CD4-positive, alpha-beta T cell treated with Interleukin-4 for 1 hour (primary cell): ENCODE results near the gene C3orf62.

ENCODE experiments used
- DNase-seq, 2 donors: peaks; one replicate each; pipeline ENCODE4 v3.0.0-alpha.2; 2020 to 2022

The C3orf62 gene

GRCh38 chr3:49276475-49277382, at the start of gene C3orf62:
TSS of gene C3orf62 (minus strand) at chr3:49277232. CDS start at chr3:49276872, 360 bp downstream.
- DNase-seq, result peak; percentile 66 to 72

DNA sequence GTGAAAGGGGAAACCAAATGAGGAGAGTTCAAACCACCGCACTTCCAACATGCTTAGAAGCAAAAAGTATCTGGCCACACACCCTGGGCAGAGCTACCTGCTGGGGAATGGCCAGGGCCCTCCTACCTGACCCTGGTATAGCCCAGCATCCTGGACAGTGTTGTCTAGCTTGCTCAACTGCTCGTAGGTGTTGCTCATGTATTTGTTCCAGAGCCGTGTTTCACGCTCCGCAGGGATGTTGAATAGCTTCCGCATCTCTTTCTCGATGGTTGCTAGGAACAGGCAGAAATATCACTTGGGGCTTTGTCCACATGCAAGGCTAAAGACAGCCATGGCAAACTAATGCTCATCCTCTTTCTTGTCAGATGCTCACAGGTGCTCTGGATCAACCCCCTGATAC, 47.7 kb upstream of the C3orf62 start:
- DNase-seq, result no peak

DNA sequence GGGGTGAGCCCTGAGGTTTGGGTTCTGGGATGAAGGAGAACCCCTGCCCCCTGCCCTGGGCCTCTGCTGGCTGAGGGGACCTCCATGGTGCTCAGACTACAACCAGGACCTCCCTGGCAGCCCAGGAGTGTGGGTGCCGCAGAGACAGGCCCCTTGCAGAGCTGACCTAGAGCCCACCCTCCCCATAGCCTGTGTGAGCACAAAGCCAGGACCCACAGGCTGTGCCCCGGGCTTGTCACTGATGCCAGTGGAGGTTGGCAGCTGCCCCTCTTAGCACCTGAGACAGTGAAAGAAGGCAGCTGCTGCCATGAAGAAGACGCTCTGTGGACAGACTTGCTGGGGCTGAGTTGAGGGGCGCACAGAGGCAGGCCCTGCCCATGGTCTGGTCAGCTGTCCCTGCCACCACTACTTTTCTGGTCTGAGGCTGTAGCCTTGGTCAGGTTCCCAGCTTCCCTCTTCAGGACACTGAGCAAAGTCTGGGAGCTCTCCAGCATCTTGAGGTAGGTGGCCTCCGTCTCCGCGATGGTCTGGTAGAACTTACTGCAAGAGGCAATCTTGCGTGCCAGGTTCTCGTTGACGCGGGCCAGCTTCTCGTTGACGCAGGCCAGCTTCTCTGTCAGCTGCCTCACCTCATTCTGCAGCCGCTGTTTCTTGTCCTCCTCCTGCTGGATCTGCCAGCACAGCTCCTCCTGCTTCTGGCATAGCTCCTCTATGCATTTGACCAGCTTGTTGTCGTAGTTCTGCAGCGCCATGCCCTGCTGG, 39.8 kb upstream of the C3orf62 start:
- DNase-seq, result no peak

- DNase-seq, result no peak
Measured at GRCh38 chr3:49313896-49314688, 37.1 kb upstream of the C3orf62 start.

DNA sequence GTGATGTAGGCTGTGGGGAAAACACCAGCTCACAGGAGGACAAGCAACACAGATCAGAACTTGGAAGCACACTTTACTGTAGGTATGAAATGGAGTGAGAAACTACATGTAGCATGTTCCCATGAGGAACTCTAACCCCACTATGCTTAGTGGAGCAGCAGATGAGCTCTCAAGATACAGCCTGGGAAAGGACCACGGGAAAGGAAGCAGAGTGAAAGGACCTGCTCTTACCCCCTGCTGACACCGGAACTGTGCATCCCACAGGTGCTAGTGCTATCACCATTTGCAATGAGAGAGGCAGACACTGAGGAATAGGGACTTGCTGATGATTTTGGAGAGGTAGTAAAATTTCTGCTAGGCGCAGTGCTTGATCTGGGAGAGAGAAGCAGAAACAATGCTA, 34.3 kb upstream of the C3orf62 start:
- no peak for DNase-seq

DNA sequence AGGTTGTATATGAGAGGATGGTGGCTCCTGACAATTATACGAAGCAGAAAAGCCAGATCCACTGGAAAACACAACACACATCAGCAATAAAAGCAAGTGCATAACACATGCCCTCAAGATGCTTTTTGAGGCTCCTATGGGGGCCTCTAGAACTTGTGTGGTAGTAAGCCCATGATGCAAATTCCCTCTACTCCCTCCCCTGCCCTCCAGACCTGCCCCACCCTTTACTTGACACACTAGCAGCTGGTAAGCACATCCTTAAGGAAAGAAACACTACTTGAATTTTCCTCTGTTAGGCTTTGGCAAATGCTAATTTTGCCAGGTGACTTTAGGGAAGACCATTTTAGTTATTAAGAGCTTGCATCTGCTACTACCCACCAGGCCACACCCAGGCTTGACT, 33.6 kb upstream of the C3orf62 start:
- DNase-seq, result no peak

- DNase-seq, result no peak
Measured at GRCh38 chr3:49305608-49306007, 28.6 kb upstream of the C3orf62 start.

DNA sequence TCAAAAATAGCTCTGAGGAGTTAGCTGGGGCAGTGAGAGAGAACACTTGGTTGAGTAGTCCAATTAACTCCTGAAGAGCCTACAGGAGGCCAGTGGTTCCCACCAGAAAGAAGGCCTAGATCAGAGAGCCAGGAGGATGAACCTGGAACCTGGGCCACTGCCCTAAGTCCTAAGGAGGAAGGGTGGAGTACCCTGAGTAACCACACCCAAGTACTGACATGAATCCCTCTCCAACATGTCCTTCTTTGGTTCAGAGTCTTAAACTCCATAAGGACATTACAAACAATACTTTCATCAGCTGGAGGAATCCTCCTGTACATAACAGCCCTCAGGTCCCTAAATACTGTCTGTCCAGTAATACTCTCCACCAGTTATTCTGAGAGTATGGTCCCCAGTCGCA, 25.6 kb upstream of the C3orf62 start:
- no peak for DNase-seq

- no peak for DNase-seq
Measured at GRCh38 chr3:49300595-49300994, 23.6 kb upstream of the C3orf62 start.

GRCh38 chr3:49298511-49298910, 21.5 kb upstream of the C3orf62 start:
- no peak for DNase-seq

GRCh38 chr3:49296781-49297411, 19.9 kb upstream of the C3orf62 start:
- no peak for DNase-seq

GRCh38 chr3:49295489-49296058, 18.5 kb upstream of the C3orf62 start:
- DNase-seq, result peak; percentile 37 to 64

GRCh38 chr3:49294343-49294742, 17.3 kb upstream of the C3orf62 start:
- DNase-seq, result no peak

GRCh38 chr3:49283997-49284396, 7.0 kb upstream of the C3orf62 start:
- DNase-seq, result no peak

- no peak for DNase-seq
Measured at GRCh38 chr3:49279376-49279775, 2.3 kb upstream of the C3orf62 start.

DNA sequence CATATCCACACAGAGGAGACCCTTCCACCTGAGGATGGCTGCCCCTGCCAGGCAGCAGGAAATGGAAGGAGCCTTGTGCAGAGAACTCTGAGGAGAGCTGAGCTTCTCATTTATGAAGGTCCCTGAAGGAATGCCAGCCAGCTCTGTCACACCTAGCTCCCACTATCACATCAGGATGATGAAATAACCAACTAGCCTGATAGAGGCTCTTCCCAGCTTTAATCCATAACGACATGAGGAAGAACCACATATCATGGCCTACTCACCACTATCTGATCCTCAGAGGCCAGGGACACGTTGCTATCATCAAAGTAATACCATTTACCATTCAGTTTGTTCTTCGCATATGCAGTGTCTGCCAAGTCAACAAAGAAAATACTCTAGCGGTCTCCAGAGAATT, 1.5 kb upstream of the C3orf62 start:
- DNase-seq, result no peak

GRCh38 chr3:49277383-49277775, 347 bp upstream of the C3orf62 start:
- DNase-seq, result no peak

DNA sequence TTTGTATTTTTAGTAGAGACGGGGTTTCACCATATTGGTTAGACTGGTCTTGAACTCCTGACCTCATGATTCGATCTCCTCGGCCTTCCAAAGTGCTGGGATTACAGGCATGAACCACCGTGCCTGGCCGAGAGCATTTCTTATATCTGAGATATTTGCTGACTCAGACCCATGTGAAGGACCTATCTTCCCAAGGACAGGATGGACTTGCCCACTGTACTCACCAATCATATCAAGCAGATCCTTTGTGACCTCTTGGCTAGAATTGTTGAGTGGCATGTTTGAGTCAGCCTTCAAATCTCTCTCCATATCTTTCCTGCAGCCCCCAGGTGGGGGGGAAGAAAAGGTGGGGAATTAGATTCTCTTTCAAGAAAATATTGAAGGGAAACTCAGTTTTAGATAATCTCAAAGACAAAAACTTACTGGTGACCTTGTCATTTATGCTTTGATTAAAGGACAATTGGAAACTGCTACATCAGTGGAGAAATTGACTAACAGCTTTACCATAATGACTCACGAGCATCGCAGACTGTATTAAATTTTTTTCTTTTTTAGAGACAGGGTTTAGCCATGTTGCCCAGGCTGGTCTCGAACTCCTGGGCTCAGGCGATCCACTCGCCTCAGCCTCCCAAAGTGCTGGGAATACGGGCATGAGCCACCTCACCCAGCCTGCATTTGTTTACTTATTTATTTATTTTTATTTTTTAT, 3.1 kb downstream of the C3orf62 start:
- no peak for DNase-seq

GRCh38 chr3:49271047-49271446, 6.0 kb downstream of the C3orf62 start:
- no peak for DNase-seq

- DNase-seq, result no peak
Measured at GRCh38 chr3:49270156-49270500, 6.9 kb downstream of the C3orf62 start.

GRCh38 chr3:49269443-49270155, 7.4 kb downstream of the C3orf62 start:
- DNase-seq, result no peak
